HG03558 (cell line): ENCODE data around the gene EVC2.

Experiments
- ATAC-seq: cut with Tn5 transposase; IDR thresholded peaks from one replicate; pipeline ENCODE4 v1.9.1; 2021; ENCODE audit warnings: moderate number of reproducible peaks; ENCODE audit not compliant: unreplicated experiment; ENCODE audit errors: extremely low read depth

Gene EVC2

DNA sequence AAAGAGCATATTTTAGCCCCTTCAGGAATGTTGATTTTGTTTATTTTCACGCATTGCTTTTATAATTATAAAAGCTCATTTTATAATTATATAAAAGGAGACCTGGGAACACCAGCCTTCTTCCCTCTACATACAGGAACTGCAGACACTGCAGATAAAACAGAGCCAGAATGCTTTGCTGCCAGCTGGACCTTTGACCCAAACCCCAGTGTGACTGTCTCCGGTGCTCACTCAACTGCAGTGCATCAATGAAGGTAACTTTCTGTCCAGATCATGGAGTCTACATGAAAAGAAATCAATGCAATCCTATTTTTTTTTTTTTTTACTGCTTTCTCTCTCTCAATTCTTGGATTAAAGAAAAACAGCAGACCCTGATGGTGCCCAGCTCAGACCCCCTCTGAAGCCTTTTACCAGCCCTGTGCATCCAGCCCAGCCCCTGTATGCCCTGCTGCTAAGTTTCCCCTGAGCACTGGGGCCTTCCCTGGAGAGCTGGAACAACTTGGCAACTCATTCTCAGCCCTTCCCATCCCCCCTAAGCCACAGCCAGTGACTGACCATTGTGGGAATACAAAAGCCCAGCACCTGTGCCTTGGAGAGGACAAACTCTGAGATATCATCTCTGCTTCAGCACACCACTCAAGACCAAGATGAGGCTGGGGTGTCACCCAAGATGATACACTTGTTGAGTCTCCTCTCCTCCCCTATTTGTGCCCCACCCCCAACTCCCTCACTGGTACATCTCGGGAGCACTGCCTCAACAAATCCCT, 182.1 kb downstream of the EVC2 start:
- no peak for ATAC-seq

DNA sequence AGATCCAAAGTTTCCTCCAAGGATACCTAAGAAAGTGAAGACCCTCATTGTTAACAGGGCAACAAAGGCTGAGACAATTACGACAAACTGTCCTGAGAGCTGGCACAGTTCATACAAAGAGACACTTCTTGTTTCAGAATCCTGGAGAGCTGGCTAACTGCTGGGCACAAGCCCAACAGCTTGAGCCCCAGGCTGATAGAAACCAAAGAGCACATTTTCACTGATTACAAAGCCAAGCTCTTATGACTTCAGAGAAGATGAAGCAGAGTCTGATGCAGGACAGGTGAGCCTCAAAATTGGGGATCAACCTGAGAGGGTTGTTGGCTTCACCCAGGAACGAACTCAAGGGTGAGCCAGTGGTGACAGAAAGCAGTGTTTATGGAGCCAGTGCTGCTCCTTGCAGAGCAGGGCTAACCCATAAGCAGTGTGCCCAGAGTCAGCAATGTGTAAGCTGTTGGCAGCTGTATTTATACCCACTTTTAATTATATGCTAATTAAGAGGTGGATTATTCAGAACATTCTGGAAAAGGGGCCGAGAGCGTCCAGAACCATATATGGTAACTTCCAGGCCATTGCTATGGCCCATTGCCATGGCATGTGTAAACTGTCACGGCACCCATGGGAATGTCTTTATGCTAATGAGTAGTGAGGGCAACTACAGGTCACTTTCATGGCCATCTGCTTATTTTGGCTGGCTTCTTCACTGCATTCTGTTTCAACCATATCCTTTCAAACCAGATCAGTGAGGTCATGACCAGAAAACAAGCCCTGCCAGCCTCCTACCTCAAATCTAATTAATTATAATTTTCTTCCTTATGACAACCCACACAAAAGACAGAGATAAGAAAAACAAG, 183.7 kb downstream of the EVC2 start:
- no peak for ATAC-seq

DNA sequence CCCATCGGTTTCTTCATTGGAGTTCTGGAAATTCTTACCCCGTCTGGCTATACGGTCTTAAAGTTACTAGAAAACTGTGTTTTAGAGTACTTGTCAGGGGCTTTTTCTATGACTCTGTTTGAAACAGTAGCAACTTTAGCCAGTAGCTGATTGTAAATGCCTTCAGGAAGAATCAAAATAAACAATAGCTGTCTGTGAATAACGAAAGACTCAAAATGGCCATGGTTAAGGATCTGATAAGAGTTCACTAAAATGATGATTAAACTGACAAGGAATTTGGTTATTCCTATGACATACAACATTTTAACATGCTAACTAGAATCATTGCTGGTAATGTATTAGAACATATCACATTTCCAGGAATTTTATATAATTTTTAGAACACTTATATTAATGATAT, 191.0 kb downstream of the EVC2 start:
- no peak for ATAC-seq

GRCh38 chr4:5515646-5516045, 192.7 kb downstream of the EVC2 start:
- ATAC-seq, result no peak
